HepG2 (cell line): Measurements from ENCODE around the gene MIER1. TPM values are rescaled to one million over a fixed set of nuclear protein-coding genes. Genes with fewer than 3 reads are reported as not detected.

ENCODE experiments used
- ESRRA ChIP-seq: sonication (generic); formaldehyde crosslinking; IDR thresholded peaks from 2 replicates; pipeline ENCODE4 v1.5.1; 2020; ENCODE audit warnings: mild to moderate bottlenecking, low read depth, missing genetic modification reagents
- FOSL1 ChIP-seq: sonication (generic); formaldehyde crosslinking; IDR thresholded peaks from 2 replicates; pipeline ENCODE4 v1.9.0; 2021; ENCODE audit warnings: missing genetic modification reagents, borderline replicate concordance
- FOXA3 ChIP-seq: IDR thresholded peaks from 2 replicates; pipeline ENCODE4 v1.6.1; 2016; ENCODE audit warnings: missing genetic modification reagents, missing compliant biosample characterization
- GTF2F1 ChIP-seq: fragments of 150-350 bp; IDR thresholded peaks from 2 replicates; pipeline ENCODE4 v1.6.1; 2014; ENCODE audit warnings: low read length
- ISX ChIP-seq: sonication (generic); formaldehyde crosslinking; conservative IDR thresholded peaks from 2 replicates; pipeline ENCODE4 v1.5.0; 2020; ENCODE audit warnings: missing genetic modification reagents
- JUN ChIP-seq: sonication (generic); formaldehyde crosslinking; IDR thresholded peaks from 2 replicates; pipeline ENCODE4 v1.4.0; 2020; ENCODE audit warnings: mild to moderate bottlenecking, missing genetic modification reagents
- PRDM4 ChIP-seq: sonication (generic); formaldehyde crosslinking; IDR thresholded peaks from 2 replicates; pipeline ENCODE4 v1.9.0; 2021; ENCODE audit warnings: missing genetic modification reagents, borderline replicate concordance
- RBM39 ChIP-seq: fragments of 200-400 bp; formaldehyde crosslinking; IDR thresholded peaks from one replicate; pipeline ENCODE4 v1.6.1; 2018; ENCODE audit warnings: antibody characterized with exemption, mild to moderate bottlenecking, low read depth, low read length; ENCODE audit not compliant: poor library complexity, severe bottlenecking
- TEAD3 ChIP-seq: optimal IDR thresholded peaks from 2 replicates; pipeline ENCODE3; 2016; ENCODE audit warnings: borderline replicate concordance
- ZFP90 ChIP-seq: sonication (generic); formaldehyde crosslinking; IDR thresholded peaks from 2 replicates; pipeline ENCODE4 v1.8.0; 2022; ENCODE audit warnings: missing genetic modification reagents, mild to moderate bottlenecking, inconsistent platforms, borderline replicate concordance
- ZFY ChIP-seq: sonication (generic); formaldehyde crosslinking; IDR thresholded peaks from 2 replicates; pipeline ENCODE4 v1.4.0; 2020; ENCODE audit warnings: missing genetic modification reagents
- ZFYVE20 ChIP-seq: sonication (generic); formaldehyde crosslinking; IDR thresholded peaks from 2 replicates; pipeline ENCODE4 v1.8.0; 2023; ENCODE audit warnings: low read depth, mild to moderate bottlenecking, moderate library complexity, missing genetic modification reagents, borderline replicate concordance
- ZNF10 ChIP-seq: sonication (generic); formaldehyde crosslinking; IDR thresholded peaks from 2 replicates; pipeline ENCODE4 v1.4.0; 2020; ENCODE audit warnings: mild to moderate bottlenecking, low read depth, missing genetic modification reagents, borderline replicate concordance
- ZNF256 ChIP-seq: sonication (generic); formaldehyde crosslinking; conservative IDR thresholded peaks from 2 replicates; pipeline ENCODE4 v1.4.0; 2020; ENCODE audit warnings: missing genetic modification reagents
- ZNF276 ChIP-seq: sonication (generic); formaldehyde crosslinking; IDR thresholded peaks from 2 replicates; pipeline ENCODE4 v1.4.0; 2020; ENCODE audit warnings: mild to moderate bottlenecking, low read depth, missing genetic modification reagents
- ZNF281 ChIP-seq: sonication (generic); formaldehyde crosslinking; IDR thresholded peaks from 2 replicates; pipeline ENCODE4 v1.4.0; 2020; ENCODE audit warnings: missing genetic modification reagents, borderline replicate concordance
- ZNF501 ChIP-seq: sonication (generic); formaldehyde crosslinking; IDR thresholded peaks from 2 replicates; pipeline ENCODE4 v1.5.1; 2020; ENCODE audit warnings: mild to moderate bottlenecking, moderate library complexity, missing genetic modification reagents
- ZNF576 ChIP-seq: sonication (generic); formaldehyde crosslinking; IDR thresholded peaks from 2 replicates; pipeline ENCODE4 v1.4.0; 2020; ENCODE audit warnings: mild to moderate bottlenecking, missing genetic modification reagents
- ZNF660 ChIP-seq: sonication (generic); formaldehyde crosslinking; IDR thresholded peaks from 2 replicates; pipeline ENCODE4 v1.5.1; 2020; ENCODE audit warnings: mild to moderate bottlenecking, low read depth, missing genetic modification reagents, borderline replicate concordance
- ZNF747 ChIP-seq: sonication (generic); formaldehyde crosslinking; IDR thresholded peaks from 2 replicates; pipeline ENCODE4 v1.8.1; 2023; ENCODE audit warnings: missing genetic modification reagents, mild to moderate bottlenecking, borderline replicate concordance
- ZNF768 ChIP-seq: sonication (generic); formaldehyde crosslinking; IDR thresholded peaks from 2 replicates; pipeline ENCODE4 v1.4.0; 2020; ENCODE audit warnings: missing genetic modification reagents
- ZNF788 ChIP-seq: sonication (generic); formaldehyde crosslinking; IDR thresholded peaks from 2 replicates; pipeline ENCODE4 v1.5.0; 2020; ENCODE audit warnings: mild to moderate bottlenecking, missing genetic modification reagents, borderline replicate concordance
- polyA plus RNA-seq, 8 experiments: library from polyadenylated mRNA; depleted of rRNA in 3 of 8; stranded (reverse) in 7 of 8; unstranded in 1 of 8; fragments of >200 nt; fragmentation: Illumina TruSeq in 4 of 8; extraction: Trizol in 4 of 8; gene quantifications; 2 replicates each; pipeline versions ENCODE4 v1.2.1 to v1.2.3, GENCODE V29; 2011 to 2016; ENCODE audit warnings: low read depth in 4 of 8, missing spikeins in 1 of 8, mixed read lengths in 1 of 8; ENCODE audit not compliant: insufficient read depth in 1 of 8
- total RNA-seq, 5 experiments: library from RNA; depleted of rRNA; stranded (reverse); fragments of >200 nt; fragmentation: Illumina TruSeq; extraction: Trizol; gene quantifications; 2 replicates each; pipeline ENCODE4 v1.2.3, GENCODE V29; 2016; ENCODE audit warnings: low read depth in 1 of 5

Gene MIER1
- total and polyA plus RNA-seq, 2 of the 13 experiments (the other 11 are each of a cell fraction or from before 2014, with no cell fraction given) = 7.0 to 30.4 TPM

GRCh38 chr1:66929999-66930822 is 5.4 kb downstream of the MIER1 start (continued):
- TF ChIP-seq ZNF276 (CRISPR knock-in tag) = peak; percentile 59; the same call in 1 of the 2 replicates
- TF ChIP-seq ZNF281 (CRISPR knock-in tag) = peak; percentile 40; the same call in 1 of the 2 replicates
- no peak for TF ChIP-seq ZNF660
- no peak for TF ChIP-seq ZNF10 (CRISPR knock-in tag)
- no peak for TF ChIP-seq ESRRA
- TF ChIP-seq ZNF788 (CRISPR knock-in tag) = no peak
- TF ChIP-seq JUN (CRISPR knock-in tag) = no peak
- no peak for TF ChIP-seq PRDM4 (CRISPR knock-in tag)
- TF ChIP-seq ZFP90 (CRISPR knock-in tag) = no peak
- TF ChIP-seq ZNF576 (CRISPR knock-in tag) = no peak
- peak; percentile 97; the same call in 1 of the 2 replicates for TF ChIP-seq ZNF768
- TF ChIP-seq FOSL1 (CRISPR knock-in tag) = no peak
- 0 out of 2 replicates have a peak, but pooled peaks have one; percentile 33 for TF ChIP-seq ISX (CRISPR knock-in tag)
- TF ChIP-seq ZNF747 (CRISPR knock-in tag) = peak; percentile 57; the same call in 1 of the 2 replicates
- TF ChIP-seq RBM39 = peak; percentile 95
- TF ChIP-seq ZNF256 (CRISPR knock-in tag) = 0 out of 2 replicates have a peak, but pooled peaks have one; percentile 52
- no peak for TF ChIP-seq FOXA3 (CRISPR knock-in tag)
- peak; percentile 68 for TF ChIP-seq ZNF501 (CRISPR knock-in tag)
- TF ChIP-seq GTF2F1 = no peak
- TF ChIP-seq ZFY (CRISPR knock-in tag) = peak; percentile 77
- no peak for TF ChIP-seq ZFYVE20 (CRISPR knock-in tag)
- TF ChIP-seq TEAD3 = peak; percentile 59
